Kidney epithelial cell (primary cell): Measurements from ENCODE around the gene MRPL17. TPM values are rescaled to one million over a fixed set of nuclear protein-coding genes. Genes with fewer than 3 reads are reported as not detected.

Experiments
- DNase-seq: peaks from one replicate; pipeline ENCODE4 v3.0.0-alpha.2; 2010; ENCODE audit warnings: low read depth
- H3K27me3 ChIP-seq: 2 replicates; pipeline ENCODE4 v1.6.0; 2011; ENCODE audit warnings: low read length; ENCODE audit not compliant: control insufficient read depth, insufficient read depth
- H3K36me3 ChIP-seq: 2 replicates; pipeline ENCODE4 v1.5.1; 2011; ENCODE audit warnings: low read length; ENCODE audit not compliant: control insufficient read depth, insufficient read depth
- H3K4me3 ChIP-seq: 2 replicates; pipeline ENCODE4 v1.5.1; 2011; ENCODE audit warnings: low read depth, mild to moderate bottlenecking, control low read depth, low read length
- CTCF ChIP-seq: IDR thresholded peaks from 2 replicates; pipeline ENCODE4 v1.5.1; 2011; ENCODE audit warnings: mild to moderate bottlenecking, moderate library complexity, low read length, control low read depth, inconsistent platforms; ENCODE audit not compliant: insufficient read depth, poor library complexity, severe bottlenecking
- total RNA-seq: library from RNA; depleted of rRNA; stranded (reverse); fragments of >200 nt; gene quantifications from 2 replicates; pipeline ENCODE4 v1.2.3, GENCODE V29; 2015

MRPL17 gene
- total RNA-seq, 1 donor from 2014 or later: 43.6 TPM

GRCh38 chr11:6655020-6655789 lies 27.9 kb downstream of the MRPL17 start:
- H3K27me3 ChIP-seq: peaks cover 35% of the 10 kb centered on the region
- peak overlapping the region; percentile 30 for H3K4me3 ChIP-seq
- DNase-seq: no peak
- TF ChIP-seq CTCF: no peak
- no peaks in the 10 kb centered on the region for H3K36me3 ChIP-seq

- DNase-seq: no peak
- Histone ChIP-seq H3K36me3 (no peaks in the 10 kb centered on the region), H3K27me3 (peaks cover 40% of the 10 kb centered on the region), H3K4me3 (no peak overlapping the region)
- TF ChIP-seq CTCF: no peak
Measured at GRCh38 chr11:6654281-6655019, 28.7 kb downstream of the MRPL17 start.

- Histone ChIP-seq H3K4me3 (no peak overlapping the region), H3K27me3 (peaks cover 42% of the 10 kb centered on the region), H3K36me3 (no peaks in the 10 kb centered on the region)
- no peak for TF ChIP-seq CTCF
- no peak for DNase-seq
Measured at GRCh38 chr11:6653656-6654055, 29.5 kb downstream of the MRPL17 start.

- no peak for TF ChIP-seq CTCF
- H3K27me3 ChIP-seq: peaks cover 42% of the 10 kb centered on the region
- H3K36me3 ChIP-seq: no peaks in the 10 kb centered on the region
- H3K4me3 ChIP-seq: no peak overlapping the region
- no peak for DNase-seq
Measured at GRCh38 chr11:6653097-6653496, 30.0 kb downstream of the MRPL17 start.

GRCh38 chr11:6652182-6652581 lies 31.0 kb downstream of the MRPL17 start:
- Histone ChIP-seq H3K36me3 (no peaks in the 10 kb centered on the region), H3K27me3 (peaks cover 42% of the 10 kb centered on the region), H3K4me3 (no peak overlapping the region)
- DNase-seq: no peak
- TF ChIP-seq CTCF: no peak
